Body of pancreas (tissue), 4 donors: Measurements from ENCODE around the gene NMD3.

Experiments
- CTCF ChIP-seq, 7 experiments: fragments of 450-650 bp in 4 of 7; fragments of 200-600 bp in 3 of 7; sonication (generic) in 3 of 7; IDR thresholded peaks; one replicate each; pipeline ENCODE4 v1.5.1; 2016 to 2019; ENCODE audit warnings: antibody characterized with exemption in 7 of 7
- POLR2A ChIP-seq, 3 donors: fragments of 450-650 bp; IDR thresholded peaks; one replicate each; pipeline ENCODE4 v1.6.1; 2016; ENCODE audit warnings: antibody characterized with exemption in 3 of 3, mild to moderate bottlenecking in 2 of 3

GRCh38 chr3:161264852-161265251 is 43.7 kb downstream of the NMD3 start:
- no peak for TF ChIP-seq CTCF (IDR thresholded peaks at IDR 0.05)
- no peak for TF ChIP-seq POLR2A (IDR thresholded peaks at IDR 0.05)
